HG02610 (cell line): ENCODE measurements around the gene UTP15.
A peak's percentile ranks its signal among the peaks of the same experiment; 100 is the strongest.

ENCODE experiments used
- ATAC-seq: cut with Tn5 transposase; IDR thresholded peaks from one replicate; pipeline ENCODE4 v1.9.1; 2021; ENCODE audit warnings: mild to moderate bottlenecking, moderate library complexity; ENCODE audit not compliant: unreplicated experiment

Gene UTP15, protein sequence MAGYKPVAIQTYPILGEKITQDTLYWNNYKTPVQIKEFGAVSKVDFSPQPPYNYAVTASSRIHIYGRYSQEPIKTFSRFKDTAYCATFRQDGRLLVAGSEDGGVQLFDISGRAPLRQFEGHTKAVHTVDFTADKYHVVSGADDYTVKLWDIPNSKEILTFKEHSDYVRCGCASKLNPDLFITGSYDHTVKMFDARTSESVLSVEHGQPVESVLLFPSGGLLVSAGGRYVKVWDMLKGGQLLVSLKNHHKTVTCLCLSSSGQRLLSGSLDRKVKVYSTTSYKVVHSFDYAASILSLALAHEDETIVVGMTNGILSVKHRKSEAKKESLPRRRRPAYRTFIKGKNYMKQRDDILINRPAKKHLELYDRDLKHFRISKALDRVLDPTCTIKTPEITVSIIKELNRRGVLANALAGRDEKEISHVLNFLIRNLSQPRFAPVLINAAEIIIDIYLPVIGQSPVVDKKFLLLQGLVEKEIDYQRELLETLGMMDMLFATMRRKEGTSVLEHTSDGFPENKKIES

DNA sequence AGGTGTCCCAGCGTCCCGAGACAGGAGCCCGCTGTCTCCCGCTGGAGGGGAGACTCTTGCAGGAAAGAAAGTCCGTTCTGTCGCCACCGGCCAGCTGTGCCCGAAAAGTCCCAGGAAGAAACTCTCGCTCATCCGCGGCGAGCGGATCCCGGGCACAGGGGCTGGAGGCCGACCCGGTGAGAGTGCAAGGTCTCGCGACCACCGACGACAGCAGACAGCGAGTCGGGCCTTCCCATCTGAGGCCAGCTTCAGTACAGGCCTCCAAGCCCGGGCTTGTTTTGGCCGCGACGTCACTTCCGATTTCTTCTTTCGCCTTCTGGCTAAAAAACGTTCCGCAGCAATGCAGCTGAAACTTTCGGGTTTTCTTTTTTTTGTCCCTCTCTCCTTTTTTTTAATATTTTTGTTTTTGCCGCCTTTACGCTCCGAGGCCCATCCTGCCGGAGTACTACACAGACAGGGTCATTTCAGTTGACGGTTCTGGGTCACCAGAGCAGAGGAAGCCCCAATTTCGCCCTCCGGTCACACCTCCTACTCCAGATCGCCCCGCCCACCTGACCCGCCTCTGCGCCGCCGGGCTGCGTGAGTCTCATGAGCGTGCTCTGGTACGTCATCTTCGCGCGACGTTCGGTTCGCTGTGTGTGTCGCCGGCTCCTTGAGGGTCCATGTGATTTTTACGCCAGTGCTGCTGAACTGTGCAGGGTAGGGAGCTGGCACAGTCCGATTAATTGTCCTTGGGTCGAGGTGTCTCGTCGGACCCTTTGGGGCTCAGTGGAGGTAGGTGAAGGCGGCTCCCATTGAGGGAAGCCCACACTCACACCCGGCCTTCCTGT lies at the start of gene UTP15, which contains the start of gene ANKRA2:
Gene UTP15 (plus strand): TSS at position 605 of the 830 bp plus-strand sequence. CDS start 1,602 bp downstream, outside the sequence.
Gene ANKRA2 (minus strand): TSS at position 501 of the 830 bp plus-strand sequence. CDS start 2,758 bp downstream, outside the sequence.
- ATAC-seq, result peak; percentile 92

DNA sequence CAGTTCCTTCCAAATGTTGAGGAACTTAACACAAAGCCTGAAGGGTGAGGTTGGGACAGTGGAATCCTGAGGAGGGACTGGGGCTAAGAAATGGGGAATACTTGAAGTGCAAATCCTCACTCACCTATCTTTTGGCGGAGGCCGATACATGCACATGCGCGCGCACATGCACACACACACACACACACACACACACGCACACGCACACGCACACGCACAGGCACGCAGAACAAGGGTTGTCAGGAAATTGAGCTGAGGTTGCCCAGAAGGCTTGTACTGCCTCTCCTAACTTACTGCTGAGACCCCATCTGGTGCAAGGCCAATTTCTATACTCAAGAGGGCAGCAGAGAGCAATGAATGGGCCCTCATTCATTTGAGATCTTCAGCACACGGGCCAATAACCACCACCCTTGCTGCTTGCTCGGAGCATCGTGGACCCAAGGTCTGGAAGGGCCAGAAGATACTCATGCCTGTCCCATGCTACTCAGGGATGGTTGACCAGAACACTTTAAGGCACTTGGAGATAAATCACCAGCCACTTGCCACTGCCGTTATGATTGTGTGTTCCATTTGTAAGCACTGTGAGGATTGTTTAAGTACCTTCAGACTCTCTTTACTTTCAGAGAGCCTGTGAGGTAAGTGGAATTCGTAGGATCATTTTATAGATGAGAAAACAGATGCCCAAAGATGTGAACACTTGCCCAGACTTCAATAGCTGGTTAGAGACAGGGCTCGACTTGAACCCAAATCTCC lies 45.8 kb upstream of the UTP15 start:
- ATAC-seq, result peak; percentile 93

DNA sequence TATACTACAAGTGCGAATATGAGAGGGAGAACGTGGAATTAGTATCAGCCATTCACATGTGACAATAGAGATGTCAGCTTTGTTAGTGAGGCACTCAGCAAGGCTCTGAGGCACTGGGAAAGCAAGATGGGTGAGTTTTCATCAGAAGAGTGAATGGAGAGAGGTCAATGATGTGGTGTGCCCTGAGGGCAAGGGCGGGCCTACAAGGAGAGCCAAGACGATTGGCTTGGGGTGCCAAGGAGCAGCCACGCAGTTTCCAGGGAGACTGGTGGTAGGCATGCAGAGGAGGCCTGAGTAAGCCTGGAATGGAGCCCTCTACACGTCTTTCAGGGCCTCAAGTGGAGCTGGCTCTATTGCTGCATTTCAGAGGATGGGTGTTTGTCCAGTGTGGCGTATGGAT lies 42.6 kb upstream of the UTP15 start:
- no peak for ATAC-seq

DNA sequence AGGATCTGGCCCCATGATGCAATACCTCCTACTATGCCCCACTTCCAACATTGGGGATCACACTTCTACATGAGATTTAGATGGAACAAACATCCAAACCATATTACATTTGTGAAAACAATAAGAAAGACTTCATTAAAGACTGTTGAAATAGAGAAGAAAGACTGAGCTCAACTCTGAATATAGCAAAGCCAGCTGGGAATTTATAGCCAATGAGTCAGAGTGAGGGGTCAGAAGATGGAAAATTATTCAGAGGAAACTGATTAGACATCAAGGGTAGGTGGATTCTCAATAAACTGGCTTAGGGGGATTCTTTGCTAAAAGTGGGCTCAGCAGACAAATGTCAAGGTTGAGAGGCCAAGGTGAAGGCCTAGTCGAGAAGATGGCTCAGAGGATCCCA lies 41.7 kb upstream of the UTP15 start:
- ATAC-seq, result no peak

DNA sequence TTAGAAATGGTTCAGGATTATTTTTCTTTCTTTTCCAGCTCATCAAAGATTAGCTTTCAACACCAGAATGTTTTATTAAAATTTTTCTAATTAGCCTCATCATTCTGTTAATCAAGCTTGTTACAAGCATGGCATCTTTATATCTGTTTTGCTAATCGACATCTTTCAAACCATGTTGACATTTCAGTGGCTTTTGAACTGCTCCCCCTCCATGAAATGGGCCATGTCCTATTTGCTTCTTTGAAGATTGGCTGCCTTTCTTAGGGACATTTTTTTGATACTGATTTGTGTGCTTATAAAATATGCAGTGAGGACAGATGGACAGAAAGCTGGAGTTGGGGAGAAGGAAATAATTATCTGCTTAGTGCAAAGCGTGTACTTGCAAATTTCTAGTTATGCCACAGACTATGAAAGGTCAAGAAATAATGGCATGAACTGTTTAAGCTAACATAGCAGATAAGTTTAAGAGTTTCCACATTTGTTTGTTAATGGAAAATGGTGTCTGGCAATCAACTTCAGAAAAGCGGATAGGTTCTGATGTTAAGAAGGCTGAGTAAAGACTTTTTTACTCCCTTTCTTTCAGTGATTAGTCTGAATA lies 39.8 kb upstream of the UTP15 start:
- ATAC-seq, result no peak

DNA sequence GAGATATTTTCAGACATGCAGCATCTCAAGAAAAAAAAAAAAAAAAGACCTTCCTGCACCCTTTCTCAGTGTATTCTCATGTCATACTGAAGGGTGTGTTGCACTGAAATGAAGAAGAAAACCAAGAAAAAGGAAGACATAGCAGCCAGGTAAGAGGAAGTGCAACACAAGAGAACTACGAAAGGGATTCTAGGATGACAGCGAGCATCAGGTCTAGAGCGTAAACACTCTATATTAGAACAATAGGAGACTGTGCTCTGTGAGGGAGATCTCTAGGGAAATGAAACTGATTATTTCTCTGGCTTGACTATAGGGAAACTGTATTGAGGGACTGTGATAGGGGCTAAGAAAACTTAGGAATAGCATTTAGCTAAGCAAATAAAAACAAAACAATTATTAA lies 37.3 kb upstream of the UTP15 start:
- ATAC-seq, result no peak

DNA sequence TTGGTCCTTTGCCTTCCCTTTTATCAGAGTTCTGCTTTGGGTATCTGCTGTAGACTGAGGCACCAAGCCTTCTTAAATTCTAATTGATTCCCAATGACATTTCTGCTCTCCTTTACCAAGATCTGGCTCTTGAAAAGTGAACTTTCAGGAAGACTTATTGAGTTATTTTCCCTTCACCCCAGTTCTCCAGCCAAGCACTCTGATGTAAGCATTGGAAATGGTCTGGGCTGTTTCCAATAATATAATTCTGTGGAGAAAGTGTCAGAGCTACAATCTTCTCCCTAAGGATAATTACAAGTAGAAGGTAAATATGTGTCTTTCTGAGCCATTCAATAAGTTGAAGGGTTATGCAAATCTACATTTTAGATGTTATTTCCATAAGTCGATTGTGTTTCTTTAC lies 36.5 kb upstream of the UTP15 start:
- ATAC-seq, result no peak

DNA sequence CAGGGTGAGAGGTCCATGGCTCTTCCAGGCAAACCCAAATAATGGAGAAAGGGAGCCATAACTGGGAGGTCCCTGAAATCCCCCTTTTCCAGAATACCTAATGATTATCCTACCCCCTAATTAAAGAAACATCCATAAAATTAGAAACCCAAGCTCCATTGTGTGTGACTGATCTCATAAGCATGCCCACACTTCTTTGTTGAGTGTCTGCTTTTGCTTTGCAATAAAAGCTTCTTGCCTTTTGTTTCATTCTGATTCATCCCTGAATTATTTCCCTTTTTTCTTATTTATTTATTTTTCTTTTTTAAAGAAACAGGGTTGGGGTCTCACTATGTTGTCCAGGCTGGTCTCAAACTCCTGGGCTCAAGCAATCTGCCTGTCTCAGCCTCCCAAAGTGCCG lies 34.2 kb upstream of the UTP15 start:
- no peak for ATAC-seq

DNA sequence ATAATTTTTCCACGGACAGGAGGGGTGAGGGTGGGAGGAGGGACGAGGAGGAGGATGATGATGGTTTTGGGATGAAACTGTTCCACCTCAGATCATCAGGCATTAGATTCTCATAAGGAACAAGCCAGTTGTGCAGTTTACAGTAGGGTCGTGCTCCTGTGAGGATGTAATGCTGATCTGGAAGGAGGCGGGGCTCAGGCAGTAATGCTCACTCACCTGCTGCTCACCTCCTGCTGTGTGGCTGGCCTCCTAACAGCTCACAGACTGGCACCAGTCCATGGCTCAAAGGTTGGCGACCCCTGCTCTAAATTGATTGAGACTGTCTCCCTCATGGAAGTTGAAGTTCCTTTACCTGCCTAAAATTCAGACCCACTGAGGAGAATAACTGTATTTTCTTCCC lies 33.3 kb upstream of the UTP15 start:
- ATAC-seq, result no peak

DNA sequence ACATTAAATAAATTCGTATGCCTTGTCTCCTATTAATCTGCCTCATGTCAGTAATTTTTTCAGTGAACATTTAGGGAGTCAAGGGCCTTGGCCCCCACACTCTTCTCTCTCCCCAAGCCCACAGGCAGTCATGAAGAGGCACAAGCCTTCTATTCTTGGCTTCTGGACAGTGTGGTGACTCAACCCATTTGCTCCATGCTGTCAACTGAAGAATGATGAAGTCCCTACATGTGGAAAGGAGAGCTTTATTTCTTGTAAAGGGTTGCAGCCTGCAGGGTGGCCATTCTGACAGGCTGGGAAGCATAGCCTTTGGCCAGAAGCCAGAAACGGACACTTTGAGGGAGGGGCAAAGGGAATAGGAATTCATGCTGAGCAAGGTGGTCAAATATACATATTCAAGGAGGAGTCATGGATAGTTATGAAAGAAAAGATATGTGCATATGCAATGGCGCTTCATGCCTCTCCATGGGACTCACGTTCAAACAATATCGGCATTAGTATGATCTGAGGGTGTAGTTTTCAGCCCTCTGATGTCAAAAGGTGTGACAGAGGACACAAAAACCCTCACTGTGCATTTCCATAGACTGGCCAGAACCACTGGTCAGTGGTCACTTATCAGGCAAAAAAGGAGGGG lies 31.4 kb upstream of the UTP15 start:
- ATAC-seq, result no peak

DNA sequence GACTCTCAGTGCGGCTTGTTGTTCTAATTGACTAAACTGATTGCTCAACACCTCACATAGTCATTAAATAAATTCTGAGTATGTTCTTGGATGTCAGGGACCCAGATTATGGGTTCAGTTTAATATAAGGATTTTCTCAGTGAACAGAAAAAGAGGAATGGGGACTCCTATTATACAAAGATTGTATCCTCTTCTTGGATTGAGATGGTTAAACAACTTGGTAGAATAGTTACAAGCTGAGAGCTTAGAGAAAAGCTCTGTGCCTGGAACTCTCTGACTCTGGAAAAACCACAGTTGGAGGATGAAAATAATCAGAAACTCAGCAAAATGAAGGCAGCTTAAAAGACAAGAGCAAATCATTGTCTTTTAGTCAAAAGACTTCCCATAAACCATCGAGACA lies 30.6 kb upstream of the UTP15 start:
- no peak for ATAC-seq

DNA sequence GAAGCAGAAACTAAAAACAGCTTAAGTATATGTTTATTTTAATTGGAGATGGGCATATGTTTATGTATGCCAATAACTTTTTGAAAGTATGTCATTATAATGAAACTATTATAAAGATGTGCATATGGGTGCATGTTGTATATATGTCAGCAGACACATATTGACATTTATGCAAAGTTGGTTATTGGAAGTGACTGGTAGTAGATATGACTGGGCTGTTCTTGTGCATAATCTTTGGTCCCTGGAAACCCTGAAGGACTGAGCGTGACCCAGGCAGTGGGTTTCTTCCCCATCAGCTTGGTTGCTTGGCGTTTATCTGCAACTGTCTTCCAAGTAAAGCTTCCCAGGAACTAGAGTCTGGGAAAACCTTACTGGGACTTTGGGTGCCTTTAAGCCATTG lies 25.8 kb upstream of the UTP15 start:
- no peak for ATAC-seq

DNA sequence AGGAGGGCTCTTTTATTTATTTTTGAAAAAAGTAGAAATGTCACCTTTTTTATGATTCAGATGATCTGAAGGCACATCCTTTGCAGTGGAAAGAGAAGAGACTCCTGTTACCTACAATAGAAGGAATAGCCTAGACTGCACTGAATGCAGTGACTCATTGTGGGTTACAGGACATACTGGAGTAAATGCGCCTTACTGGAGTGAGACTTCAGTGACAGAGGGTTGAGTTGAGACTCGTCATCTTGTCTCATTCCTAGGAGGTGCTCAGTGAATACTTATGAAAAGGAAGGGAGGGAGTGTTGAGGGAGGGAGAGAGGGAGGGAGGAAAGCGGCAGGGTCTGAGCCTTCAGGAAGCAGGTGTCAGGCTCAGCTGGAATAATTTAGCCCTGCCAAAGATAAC lies 25.4 kb upstream of the UTP15 start:
- ATAC-seq, result no peak

DNA sequence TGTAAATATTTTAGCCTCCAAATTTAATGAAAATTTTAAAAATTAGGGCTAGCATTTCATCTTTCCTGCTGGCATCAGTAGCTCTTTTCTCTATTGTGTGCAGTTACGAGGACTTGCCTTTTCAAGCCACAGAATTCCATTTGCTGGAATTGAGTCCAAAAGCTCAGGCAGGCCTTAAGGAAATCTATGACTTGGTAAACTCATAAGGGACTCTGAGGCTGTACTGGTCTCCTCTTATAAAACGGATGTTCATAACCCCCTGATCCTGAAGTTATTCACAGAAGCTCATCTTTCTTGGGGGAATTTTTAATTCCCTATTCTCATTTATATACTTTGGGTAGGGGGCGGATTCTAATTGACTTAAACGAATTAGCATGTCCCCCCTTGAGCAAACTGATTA lies 23.5 kb upstream of the UTP15 start:
- no peak for ATAC-seq

DNA sequence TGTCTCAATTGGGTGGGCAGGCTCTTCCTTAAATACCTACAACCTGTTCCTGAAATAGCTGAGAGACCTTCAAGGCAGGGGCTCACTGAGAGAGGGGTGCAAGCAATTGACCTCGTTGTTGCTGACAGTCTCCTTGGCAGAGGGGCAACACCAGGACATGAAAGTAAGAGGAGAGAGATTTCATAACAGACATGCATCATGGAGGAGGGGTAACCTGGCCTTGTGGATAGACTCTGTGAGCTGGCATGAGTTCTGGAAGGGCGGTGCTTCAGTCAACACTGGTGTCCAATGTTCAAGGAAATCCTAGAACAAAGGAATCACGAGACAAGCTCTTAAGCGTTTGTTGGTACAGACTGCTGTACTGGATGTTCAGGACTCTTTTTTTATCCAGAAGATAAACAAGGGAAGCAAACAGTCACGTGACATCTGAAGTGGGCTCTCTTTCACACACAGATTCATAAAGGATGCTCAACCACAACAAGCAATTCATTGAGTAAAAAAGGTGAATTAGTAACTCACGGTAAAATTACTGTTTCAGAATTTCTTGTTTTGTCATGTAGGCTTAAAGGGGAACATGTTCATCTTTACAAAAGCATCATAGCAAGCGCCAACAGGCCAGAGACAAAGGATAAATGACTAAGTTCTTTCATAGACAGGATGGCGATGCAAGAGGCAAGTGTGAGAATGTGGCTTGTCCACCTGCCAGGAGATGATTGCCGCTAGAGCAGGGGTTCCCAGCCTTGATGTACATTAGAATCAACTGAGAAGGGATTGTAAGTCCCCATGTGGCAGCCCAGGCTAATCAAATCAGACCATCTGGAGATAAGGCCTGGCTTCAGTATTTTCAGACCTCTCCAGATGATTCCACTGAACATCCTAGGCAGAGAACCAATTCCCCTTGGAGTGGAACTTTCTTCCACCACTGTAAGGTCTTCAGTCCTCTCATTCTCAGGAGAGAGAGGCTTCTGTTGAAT lies 20.8 kb upstream of the UTP15 start:
- no peak for ATAC-seq

DNA sequence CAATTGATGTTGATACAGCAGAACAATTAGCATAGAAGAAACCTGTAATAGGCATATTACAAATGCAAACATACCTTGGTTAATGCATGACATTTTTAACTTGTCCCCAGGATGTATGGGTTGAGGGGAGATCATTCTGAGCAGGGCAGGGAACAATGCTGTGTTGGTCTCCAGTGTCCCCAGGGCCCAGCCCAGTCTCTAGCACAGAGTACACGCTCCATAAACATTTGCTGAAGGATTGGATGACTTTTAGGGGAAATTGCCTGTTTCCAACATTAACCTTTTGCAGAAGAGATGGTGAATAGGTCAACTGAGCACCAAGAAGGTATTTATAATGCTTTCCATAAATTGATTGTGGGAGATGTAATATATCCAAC lies 20.2 kb upstream of the UTP15 start:
- no peak for ATAC-seq

DNA sequence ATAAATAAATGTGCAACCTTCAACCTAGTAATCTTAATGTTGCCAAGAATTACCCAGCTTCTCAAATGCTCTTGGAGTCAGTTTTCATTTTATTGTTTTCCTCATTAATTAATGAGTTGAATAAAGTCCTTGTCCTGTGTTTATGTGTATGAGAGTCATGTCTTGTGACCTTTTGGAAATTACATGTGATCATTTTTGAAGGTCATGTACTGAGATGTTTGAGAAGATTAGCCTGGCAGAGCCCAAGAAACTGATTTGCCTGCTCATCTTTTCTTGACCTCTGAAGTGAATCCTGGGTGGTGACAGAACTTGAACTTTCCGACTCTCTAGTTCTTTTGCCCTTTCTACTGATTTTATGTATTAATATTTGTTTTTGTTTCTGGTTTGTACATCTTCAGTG lies 15.5 kb upstream of the UTP15 start:
- ATAC-seq, result no peak

DNA sequence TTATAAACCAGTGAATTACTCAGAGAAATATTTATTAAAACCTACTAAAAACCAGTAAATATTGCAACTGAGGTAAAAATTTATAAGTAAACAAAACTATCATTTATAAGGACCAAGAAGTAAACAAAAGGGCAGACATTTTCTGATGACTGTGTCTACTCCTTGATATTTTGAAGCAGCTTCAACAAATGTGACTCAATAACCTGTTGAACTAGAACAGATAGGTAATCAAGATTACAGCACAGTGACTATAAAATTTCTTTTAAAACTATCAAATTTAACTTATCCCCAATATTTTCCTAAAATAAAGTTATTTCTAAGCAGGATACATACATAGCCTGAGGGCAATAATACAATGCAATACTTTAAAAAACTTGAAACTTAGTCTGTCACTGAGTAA lies 12.9 kb upstream of the UTP15 start:
- ATAC-seq, result no peak

DNA sequence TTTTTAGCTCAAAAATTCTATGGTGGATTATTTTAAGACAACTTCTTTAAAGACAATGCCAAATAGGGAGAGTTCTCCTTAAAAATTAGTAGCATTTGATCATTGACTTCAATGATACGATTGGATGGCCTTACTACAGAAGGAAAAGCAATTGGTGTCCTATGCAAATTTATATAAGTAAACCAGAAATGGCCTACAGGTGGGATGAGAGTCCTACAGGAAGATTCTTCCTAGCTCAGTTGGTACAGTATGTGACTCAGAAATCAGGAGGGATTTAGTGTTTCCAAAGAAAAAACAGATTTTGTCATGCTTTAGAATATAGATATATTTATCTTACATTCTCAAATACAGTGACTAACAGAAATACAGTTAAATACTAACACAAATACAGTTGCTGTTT lies 6.6 kb upstream of the UTP15 start:
- ATAC-seq, result no peak
